Measurements from ENCODE around the gene SPRED2.

SPRED2 gene

DNA sequence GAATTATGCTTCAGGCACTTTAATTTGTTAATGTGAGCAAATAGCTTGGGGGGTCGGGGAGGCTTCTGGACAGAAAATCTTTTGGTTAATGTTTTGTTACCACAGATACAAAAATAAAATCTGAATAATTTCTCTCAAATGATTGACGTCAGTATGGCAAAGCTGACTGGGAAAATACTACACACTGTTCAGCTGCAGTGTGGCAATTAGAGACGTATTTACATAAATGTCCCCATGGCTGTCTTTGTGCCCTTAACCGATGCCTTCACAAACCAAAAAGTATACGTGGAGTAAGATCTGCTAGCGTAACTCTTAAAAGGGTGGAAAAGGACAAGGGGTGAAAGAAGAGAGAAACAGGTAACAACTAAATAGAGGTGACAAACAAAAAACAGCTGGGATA is 121.3 kb downstream of the SPRED2 start:
- no peak for DNase-seq (ENCODE audit: low spot score)

DNA sequence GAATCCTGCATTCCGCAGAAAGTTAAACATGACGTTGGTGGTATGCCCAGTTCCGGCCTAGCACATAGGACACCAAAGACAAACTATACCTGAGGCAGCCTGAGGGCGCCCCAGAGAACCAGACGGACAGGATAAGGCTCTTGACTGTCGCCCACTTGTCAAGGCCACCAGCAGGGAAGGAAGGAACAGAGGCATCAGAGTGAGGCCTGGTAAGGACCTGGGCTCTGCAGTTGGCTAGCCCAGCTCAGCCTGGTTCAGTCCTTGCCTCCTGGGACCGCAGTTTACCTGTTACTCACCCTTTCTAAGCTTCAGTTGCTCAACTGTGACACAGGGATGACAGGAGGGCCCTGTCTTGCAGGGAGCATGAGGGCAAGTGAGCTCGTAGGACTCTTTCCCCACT is 122.7 kb downstream of the SPRED2 start:
- DNase-seq (ENCODE audit: low spot score), result no peak

DNA sequence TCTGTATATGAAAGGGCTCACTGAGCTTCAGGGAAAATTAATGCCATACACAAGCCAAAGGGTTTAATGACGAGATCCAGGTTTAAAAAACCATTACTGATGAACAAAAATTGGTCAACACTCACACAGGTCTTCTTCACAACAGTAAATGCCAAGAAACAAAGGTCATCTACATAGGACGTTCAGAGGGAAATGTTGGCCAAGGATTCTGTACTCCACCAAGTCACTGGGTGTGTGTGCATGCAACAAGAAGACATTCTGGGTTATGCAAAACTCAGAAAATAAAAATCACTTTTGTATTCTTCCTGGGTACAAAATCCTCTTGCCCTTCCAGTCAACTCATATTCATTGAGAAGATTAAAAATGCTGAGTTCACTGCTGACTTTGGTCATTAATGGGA is 126.5 kb downstream of the SPRED2 start:
- no peak for DNase-seq (ENCODE audit: low spot score)

DNA sequence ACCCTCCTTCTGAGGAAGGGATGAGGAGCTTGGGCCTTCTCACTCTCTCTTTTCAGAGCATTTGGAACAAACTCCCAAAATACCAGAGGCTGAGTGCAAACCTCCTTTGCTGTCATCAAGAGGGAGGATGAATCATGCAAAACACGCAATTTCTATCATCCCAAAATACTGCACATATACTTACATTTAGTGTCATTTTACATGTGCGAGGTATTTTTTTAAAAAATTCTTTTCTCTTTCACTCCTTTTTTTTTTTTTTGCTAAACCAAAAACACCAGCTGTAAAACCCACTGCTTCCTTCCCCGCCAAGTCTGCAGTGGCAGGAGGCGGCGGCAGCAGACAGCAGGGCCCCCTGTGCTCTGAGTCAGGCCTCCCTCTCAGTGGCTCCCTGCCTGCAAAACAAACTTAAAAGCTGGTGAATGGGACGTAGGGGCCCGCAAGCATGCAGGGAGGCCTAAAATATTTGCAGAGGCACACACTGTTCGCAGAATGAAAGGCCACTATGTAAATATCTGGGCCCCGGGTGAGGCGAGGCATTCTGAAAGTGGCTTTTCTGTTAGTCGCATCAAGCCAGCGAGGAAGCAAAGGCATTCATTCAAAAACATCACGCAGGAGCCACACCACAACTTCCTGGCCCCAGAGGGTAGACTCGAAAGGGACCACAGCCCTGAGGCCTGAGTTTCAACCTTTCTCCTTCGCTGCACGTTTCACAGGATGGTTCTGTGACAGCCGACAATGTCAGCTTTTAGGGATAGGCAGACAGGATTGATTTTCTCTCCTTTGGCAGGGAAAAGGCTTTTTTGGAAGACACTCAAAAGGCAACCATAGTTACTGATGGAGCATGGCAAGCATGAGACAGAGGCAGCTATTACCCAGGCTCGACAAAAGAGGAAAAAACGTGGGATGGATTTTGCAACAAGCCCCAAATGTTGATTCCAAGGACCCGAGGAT is 131.4 kb downstream of the SPRED2 start:
- peak; percentile 90 for DNase-seq (ENCODE audit: low spot score)

DNA sequence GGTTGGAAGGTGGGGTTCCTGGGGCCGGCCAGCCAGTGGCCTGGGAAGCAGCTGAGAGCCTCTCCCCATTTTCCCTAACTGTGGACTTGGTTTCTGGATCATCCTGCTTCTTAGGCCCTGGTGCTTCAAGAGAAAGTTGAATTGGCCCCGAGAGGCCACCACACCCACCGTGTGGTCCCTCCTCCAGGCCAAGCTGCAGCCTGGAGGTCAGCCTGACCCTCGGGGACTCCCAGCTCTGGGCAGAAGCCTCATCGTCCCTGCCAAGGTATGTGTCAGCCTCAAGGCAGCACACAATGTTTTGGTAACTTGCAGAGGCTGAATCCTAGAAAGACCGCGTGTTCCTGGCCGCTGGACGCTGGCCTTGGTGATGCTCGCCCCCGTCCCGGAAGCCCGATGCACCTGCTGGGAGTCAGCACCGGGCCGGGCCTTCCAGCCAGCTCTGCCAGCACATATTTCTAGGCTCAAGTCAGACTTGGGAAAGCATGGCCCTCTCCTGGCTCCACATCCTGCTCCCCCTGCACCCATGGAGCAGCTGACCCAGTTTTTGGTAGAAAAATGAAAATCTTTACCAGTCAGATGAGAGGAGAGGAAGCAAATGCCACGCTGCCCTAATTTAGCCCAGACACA is 132.2 kb downstream of the SPRED2 start:
- DNase-seq (ENCODE audit: low spot score), result peak; percentile 72

DNA sequence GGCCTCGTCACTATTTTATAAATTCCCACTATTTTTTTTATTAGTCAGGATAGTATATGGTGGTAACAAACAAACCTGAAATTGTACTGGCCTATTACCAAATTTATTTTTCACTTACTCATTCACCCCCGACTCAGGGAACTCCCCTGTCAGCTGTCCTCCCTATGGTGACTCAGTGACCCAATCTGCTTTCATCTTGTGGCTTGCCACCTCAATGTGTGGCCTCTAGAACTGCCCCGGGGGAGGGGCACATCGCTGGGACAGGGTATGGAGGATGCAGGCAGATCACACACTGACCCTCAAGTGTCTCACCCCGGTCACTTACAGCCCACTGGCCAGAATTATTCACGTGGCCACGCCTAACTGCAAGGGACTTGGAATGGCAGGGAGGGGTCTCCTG is 133.2 kb downstream of the SPRED2 start:
- DNase-seq (ENCODE audit: low spot score), result peak; percentile 70

DNA sequence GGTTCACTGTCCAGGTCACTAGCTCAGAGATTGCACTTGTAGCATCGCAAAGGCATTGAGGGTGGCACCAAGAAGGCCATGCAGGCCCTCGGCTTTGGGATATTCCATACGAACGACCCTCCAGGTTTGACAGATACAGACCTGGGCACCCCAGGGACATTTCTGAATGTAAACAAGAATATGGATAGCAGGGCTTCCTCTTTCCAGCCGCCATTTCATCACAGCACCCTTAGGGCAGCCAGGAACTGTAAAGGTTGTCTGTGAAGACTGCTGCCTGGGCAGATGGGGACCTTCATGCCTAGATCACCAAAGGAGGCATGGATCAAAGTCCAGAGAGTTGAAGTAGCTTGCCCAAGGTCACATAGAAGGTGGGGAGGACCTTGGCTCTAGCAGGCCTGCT is 134.3 kb downstream of the SPRED2 start:
- DNase-seq (ENCODE audit: low spot score), result no peak

DNA sequence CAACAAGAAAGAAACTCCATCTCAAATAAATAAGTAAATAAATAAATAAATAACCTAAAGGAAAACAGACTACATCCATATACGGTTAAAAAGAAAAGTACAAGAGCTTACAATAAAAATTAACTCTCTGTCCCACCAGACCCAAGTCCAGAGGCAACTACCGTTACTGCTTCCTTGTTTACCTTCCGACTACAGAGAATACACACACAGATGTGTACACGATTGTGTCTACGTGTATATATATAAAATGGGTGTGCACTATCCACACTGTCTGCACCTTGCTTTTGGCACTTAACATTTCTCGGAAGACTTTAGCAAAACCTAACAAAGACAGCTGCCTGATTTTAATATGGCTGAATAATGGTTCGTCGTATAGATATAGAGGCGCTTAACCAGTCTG is 134.9 kb downstream of the SPRED2 start:
- DNase-seq (ENCODE audit: low spot score), result no peak

DNA sequence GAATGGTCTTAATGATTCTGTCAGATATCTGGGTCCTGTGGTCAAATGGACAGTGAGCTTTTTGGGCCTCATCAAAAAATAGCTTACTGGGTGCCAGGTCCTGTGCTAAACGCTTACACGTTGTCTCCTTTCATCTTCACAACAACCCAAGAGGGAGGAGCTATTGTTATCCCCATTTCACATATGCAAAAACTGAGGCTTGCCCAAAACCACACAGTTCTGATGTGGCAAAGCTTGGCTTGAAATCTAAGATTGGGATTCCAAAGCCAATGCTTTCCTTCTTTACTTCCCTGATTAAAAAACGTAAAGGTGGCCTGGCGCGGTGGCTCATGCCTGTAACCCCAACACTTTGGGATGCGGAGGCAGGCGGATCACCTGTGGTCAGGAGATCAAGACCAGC is 135.4 kb downstream of the SPRED2 start:
- DNase-seq (ENCODE audit: low spot score), result no peak

DNA sequence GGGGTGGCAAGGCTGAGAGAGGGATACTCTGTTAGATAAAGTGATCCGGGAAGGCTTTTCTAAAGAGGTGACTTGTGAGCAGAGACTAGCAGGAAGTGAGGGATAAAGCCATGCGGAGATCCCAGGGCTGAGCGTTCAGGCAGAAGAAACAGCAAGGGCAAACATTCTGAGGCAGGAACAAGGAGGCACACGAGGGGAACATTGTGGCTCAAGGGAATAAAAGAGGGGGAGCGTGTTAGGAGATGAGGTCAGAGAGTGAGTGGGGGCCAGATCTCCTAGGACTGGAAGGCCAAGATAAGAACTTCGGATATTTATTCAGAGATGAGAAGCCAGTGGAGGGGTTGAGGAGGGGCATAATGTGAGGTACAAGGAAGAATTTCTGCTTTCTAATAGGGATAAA is 137.7 kb downstream of the SPRED2 start:
- no peak for DNase-seq (ENCODE audit: low spot score)

DNA sequence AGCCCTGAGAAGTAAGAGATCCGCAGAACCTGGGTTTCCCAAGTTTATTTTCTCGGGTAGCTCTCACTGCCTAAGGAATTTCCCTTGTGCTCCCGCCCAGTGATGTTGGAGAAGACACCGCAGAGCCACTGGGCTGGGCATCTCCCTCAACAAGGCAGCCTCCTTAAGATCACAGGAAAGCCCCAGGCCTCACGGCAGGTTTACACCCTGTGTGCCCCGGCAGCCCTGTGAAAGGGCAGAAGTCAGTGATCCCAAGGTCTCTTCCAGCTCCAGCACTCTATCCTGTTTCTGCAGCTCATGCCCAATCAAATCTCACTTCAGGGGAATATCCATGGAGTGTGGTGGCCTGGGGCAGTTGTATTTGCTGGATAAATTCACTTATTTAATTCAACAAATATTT is 138.3 kb downstream of the SPRED2 start:
- DNase-seq (ENCODE audit: low spot score), result no peak

DNA sequence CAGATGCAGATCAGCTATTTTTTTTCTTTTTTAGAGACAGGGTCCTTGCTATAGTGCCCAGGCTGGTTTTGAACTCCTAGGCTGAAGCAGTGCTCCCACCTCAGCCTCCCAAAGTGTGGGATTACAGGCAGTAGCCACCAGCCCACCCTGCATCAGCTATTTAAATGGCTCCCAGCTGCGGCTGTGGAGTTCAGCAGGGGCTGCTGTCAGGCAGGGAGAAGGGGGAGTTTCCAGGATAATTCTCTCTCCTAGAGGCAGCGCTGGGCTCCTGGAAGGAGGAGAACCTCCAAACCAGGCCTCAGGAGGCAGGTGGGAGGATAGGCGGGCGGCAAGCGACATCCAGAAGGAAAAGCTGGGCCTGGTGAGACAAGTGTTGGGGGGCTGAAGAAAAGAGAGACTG is 139.0 kb downstream of the SPRED2 start:
- no peak for DNase-seq (ENCODE audit: low spot score)

DNA sequence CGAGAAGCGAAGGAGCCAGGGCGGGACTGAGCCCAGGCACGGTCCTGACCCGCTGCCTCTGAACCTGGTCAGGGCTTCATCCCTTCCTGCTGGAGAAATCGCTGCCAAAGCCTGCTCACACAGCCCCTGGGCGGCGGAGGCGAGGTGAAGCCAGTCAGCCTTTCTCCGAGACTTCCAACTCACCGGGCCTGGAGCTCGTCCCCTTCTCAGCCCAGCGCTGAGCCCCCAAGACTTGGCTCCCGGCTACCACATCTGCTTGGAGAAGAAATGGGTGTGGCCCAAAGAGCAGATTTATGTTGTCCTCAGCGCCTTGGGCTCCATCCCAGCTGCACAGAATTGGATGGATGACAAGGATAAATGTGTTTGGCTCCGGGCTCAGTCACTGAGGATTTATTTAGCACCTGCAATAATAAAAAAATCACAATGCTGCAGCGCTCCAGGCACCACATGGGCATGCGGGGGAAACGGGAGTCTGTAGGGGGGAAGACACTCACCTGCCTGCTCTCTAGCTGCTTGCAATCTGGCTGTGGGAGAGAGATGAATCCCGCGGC is 139.9 kb downstream of the SPRED2 start:
- no peak for DNase-seq (ENCODE audit: low spot score)

DNA sequence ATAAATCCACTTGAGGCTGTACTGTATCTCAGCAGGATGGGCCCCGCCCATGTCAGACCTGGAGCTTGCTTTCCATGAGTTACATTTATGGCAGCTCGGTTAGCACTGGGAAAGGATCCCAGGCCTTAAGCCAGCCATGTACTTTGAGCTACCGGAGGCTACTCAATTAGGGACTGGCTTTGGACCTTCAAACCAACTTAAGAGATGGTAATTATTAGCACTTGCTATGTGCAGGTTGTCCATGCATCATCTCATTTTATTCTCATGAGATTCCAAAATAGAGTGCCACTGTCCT is 140.3 kb downstream of the SPRED2 start:
- no peak for DNase-seq (ENCODE audit: low spot score)

DNA sequence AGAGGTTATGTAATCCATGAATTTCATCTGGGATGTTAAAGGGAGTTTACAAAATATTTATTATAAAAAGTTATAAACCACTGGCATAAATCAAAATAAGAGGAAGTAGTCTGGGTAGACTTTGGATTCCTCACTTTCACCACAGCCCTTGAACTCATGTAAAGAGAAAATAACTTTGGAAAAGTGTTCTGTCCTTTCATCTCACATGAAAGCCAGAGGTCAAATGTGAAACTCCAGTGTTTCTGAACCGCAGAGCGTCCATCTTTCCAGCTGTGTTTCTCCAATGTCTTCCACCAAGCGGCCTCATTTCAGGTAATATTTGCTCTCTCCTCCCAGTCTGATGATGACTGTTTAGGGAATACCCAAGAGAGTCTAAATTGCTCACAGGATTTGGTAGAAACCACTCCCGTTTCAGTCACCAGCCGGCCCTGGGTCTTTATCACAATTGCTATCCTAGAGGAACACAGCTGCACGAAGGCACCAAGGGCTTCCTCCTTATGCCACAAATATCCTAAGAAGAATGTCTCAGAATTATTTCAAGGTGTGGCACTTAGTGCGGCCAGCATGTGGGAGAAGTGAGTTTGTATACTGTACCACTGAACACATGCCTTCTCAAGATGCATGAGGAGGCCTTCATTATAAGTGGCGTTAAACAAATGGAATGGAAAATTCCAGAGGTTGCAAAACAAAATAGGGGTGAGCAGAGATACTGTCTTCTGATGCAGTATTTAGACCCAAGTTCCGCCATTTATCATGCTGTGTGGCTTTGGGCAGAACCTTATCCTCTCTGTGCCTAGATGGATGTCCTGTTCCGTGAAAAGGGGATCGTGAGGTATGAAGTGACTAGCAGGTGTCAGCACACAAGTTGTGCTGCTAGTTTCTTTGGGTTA is 140.9 kb downstream of the SPRED2 start:
- no peak for DNase-seq (ENCODE audit: low spot score)

DNA sequence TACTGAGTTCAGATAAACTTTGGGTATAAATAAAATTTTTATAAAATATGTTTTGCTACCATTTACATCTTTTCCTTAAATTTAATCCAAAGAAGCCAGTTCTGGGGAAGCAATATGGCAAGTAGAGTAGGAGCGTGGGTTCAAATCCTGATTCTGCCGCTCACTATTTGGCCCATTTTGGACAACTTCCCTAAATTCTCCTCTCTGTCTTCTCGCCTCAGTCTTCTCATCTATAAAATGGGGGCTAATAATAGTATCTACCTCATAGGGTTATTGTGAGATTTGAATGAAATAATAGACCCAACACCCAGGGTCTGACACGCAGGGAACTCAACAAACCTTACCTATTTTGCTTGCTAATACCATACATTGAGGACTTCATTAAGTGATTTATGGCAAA is 145.0 kb downstream of the SPRED2 start:
- DNase-seq (ENCODE audit: low spot score), result no peak

DNA sequence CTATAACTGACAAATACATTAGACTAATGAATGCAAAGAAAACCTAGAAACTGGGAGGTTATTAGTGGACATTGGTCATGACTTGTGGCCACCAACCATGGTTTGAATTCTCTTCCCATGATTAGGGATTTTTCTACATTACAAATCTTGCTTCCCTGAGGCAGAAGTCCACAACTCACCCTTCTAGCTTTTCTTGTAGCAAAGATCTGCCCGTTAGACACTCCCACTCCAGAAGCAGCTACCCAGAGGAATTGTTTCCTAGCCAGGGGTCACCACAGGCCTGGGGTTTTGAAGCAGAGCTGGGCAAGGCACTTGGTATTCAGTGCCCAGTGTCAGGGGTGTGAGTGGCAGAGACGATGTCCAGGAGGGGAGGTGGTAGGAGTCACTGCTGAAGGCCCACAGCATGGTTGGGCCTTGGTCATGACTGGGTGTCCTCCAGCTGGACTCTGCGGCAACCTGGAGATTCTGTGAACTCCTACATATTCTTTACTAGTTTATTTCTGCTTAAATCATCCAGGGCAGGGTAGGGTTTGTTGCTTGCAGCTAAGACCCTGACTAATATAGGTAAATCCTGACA is 149.8 kb downstream of the SPRED2 start:
- no peak for DNase-seq (ENCODE audit: low spot score)

DNA sequence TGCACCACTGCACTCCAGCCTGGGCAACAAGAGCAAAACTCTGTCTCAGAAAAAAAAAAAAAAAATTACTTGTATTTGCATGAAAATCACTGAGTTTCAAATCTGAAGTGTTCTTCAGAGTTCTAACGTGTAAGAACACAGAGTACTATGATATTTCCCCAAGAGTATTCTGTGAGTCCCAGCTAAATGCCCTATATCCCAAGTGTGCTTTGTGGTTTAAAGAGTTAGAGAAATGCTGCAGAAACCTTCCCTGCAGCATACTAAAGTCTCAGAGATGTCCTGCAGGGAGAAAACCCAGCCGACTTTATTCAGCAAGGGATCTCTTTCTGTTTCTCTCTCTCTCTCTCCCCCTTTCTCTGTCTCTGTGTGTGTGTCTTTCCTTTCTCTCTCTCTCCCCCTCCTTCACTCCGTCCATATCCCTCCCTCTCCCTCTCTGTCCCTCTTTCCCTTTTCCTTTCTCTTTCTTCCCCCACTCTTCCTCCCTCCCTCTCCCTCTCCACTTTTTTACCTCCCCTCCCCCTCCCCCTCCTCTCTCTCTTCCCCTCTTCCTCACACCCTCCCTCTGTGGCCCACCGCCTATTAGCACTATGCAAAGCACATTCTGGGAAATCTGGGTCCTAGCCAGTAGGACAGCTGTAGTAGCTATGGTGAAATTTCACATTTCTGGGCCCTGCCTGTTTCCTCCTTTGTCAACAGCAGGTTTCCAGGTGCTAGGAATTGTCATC is 150.6 kb downstream of the SPRED2 start:
- no peak for DNase-seq (ENCODE audit: low spot score)

DNA sequence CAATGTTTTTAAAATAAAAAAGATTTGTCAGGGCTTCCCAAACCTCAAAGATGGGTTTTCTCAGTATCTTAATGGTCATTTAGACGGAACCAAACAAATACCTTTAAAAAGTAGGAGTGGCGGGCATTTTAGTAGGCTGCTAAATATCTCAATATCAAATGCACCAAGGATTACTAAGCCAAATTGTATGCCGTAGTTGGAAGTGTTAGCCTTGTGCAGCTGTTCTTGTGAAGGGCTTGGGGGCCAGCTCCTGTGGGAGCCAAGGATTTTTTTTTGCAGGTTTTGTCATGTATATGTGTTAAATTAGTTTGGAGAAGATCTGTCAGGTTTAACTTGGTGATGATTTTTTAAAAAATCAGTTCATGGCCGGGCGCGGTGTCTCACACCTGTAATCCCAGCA is 152.6 kb downstream of the SPRED2 start:
- no peak for DNase-seq (ENCODE audit: low spot score)

DNA sequence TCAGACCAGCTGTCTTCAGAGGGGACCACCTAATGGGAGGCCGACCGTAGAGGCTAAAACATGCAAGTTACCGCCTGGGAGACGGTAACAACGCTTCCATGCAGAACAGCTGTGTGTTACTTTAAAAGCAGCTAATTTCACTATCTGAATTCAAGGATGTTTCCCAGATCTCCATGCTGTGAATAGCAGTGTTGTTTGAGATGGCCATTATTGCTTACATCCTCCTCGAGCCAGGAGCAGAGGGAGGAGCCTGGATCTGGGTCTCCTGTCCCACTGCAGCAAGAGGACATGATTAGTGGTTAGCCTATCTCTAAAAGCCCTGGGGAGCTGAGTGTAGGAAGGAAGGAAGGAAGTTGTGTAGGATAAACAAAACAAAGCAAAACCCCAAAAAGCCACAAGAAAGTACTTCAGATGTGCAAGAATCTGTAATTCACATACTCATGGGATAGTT is 153.8 kb downstream of the SPRED2 start:
- no peak for DNase-seq (ENCODE audit: low spot score)

DNA sequence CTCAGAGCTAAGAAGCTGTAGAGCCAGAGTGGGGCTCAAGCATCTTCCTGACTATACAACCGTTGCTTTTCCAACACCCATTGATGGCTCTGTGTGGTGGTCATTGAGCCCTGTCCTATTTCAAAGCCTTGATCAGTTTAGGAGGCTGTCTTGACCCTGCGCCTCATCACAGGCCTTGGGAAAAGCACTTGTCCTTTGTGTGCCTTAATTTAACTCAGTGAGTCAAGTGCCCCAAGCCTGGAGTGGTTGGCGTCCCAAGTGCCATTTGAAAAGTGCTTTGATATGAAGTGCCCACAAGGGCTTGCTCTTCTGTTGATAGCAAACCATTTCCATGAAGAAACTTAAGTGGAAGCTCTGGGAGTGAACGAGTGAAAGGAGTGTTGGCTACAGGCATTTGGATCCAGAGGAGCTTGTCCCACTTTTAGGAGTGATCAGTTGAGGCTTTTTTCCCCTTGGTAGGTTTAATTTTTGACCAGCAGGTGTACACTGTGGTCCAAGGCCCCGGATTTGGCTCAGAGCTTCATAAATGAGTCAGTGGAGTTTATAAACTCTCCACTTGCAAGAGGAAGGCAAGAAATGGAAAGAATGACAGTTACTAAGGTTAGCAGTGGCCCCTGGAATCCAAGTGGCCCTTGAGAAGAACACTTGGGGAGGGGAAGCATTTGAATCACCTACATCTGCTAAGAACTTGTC is 154.5 kb downstream of the SPRED2 start:
- DNase-seq (ENCODE audit: low spot score), result no peak

Measured in hepatic stellate cell (primary cell).